MG63 (cell line): Measurements from ENCODE around the gene GUK1. TPM values are rescaled to one million over a fixed set of nuclear protein-coding genes. Genes with fewer than 3 reads are reported as not detected.

Source experiments
- DNase-seq: peaks from one replicate; pipeline ENCODE4 v3.0.0-alpha.2; 2020
- H3K27me3 ChIP-seq: fragments of 250-450 bp; sonication (Bioruptor Pico); 2 replicates; pipeline ENCODE4 v1.5.1; 2020; ENCODE audit warnings: mild to moderate bottlenecking, moderate library complexity
- H3K36me3 ChIP-seq: fragments of 250-450 bp; sonication (Bioruptor Pico); 2 replicates; pipeline ENCODE4 v1.5.1; 2020; ENCODE audit warnings: mild to moderate bottlenecking, moderate library complexity
- H3K4me3 ChIP-seq: fragments of 250-450 bp; sonication (Bioruptor Pico); 2 replicates; pipeline ENCODE4 v1.5.1; 2020; ENCODE audit warnings: mild to moderate bottlenecking, moderate library complexity
- H3K9me3 ChIP-seq: fragments of 250-450 bp; sonication (Bioruptor Pico); 2 replicates; pipeline ENCODE4 v1.5.1; 2020; ENCODE audit warnings: mild to moderate bottlenecking, moderate library complexity
- total RNA-seq: library from RNA; depleted of rRNA; stranded (reverse); fragments of >200 nt; shearing (Covaris generic); gene quantifications from 2 replicates; pipeline ENCODE4 v1.2.3, GENCODE V29; 2014; ENCODE audit warnings: low replicate concordance; rRNA removed

GUK1 gene
- 246 and 425 TPM in 2 replicates for total RNA-seq

GRCh38 chr1:228139931-228140723 is at the start of gene GUK1:
Gene GUK1 (plus strand): TSS chr1:228140279. CDS start chr1:228140303, 24 bp downstream.
- Histone ChIP-seq H3K36me3 (peaks cover 32% of the 10 kb centered on the region), H3K27me3 (peaks cover 15% of the 10 kb centered on the region; the same call in 1 of the 2 replicates), H3K9me3 (no peaks in the 10 kb centered on the region), H3K4me3 (peak within 1 kb of the TSS; percentile 74)
- peak; percentile 100 for DNase-seq

GRCh38 chr1:228090613-228091081 is 49.4 kb upstream of the GUK1 start:
- no peaks in the 10 kb centered on the region for H3K27me3 ChIP-seq
- DNase-seq = no peak
- H3K36me3 ChIP-seq = peaks cover 94% of the 10 kb centered on the region
- peaks cover 27% of the 10 kb centered on the region for H3K9me3 ChIP-seq
- no peak overlapping the region for H3K4me3 ChIP-seq

- Histone ChIP-seq H3K27me3 (no peaks in the 10 kb centered on the region), H3K4me3 (no peak overlapping the region), H3K9me3 (peaks cover 27% of the 10 kb centered on the region), H3K36me3 (peaks cover 95% of the 10 kb centered on the region)
- DNase-seq = no peak
These were observed 49.0 kb upstream of the GUK1 start for GRCh38 chr1:228091084-228091483.

DNA sequence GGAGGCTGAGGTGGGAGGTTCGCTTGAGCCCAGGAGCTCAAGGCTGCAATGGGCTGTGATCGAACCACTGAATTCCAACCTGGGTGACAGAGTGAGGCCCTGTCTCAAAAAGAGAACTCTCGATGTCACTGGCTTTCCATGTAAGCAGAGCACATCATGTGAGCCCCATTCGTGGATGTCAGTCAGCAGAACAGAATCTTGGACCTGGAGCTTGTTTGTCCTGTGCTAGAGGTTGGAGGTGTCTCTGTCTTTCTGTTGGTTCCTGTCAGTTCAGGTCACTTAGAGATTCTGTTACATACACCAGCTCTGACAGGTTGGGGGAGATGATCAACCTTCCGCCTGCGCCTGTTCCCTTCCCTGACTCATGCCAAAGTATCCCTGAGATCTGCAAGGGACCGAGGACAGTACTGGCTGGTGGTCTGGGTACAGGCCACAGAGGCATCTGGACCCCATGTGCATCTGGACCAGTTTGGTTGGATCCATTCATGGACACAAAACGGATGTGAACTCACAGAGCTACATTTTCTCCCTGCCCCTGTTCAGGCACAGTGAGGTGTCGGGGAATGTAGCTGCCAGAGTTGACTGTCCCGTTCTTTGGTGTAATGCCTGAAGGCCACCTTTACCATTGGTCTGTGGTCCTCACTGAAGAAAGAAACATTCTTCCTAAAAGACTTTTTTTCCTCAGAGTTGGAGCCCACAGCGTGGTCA is 47.6 kb upstream of the GUK1 start:
- Histone ChIP-seq H3K27me3 (no peaks in the 10 kb centered on the region), H3K9me3 (peaks cover 27% of the 10 kb centered on the region), H3K4me3 (no peak overlapping the region), H3K36me3 (peaks cover 94% of the 10 kb centered on the region)
- no peak for DNase-seq

GRCh38 chr1:228093050-228093906 is 46.8 kb upstream of the GUK1 start:
- Histone ChIP-seq H3K27me3 (no peaks in the 10 kb centered on the region), H3K9me3 (peaks cover 27% of the 10 kb centered on the region), H3K36me3 (peaks cover 96% of the 10 kb centered on the region), H3K4me3 (no peak overlapping the region)
- no peak for DNase-seq

DNA sequence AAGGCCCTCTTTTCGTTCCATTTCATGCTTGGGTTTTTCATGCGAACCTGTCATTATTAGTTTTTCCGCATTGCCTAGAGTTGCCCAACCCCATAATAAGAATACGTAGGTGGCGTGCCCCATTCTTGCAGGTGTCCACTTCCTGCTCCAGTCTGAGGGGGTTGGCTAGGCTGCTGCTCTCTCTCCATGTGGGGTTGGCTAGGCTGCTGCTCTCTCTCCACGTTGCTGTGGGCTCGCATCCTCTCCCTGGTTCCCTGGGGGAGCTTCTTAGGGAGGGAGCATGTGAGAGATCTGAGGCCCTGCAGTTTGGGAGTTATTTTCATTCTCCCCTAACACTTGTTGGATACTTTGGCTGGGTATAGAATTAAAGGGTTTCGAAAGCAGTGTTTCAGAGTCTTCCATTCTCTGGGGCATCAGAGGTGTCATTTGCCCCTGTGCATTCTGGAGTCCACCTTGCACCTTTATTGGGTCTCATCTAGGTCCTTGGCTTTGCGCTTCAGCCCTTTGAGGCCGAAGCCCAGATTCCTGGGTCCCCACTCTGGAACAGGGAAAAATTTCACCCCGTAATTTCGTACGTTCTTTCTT is 45.6 kb upstream of the GUK1 start:
- Histone ChIP-seq H3K36me3 (peaks cover 96% of the 10 kb centered on the region), H3K4me3 (no peak overlapping the region), H3K9me3 (peaks cover 27% of the 10 kb centered on the region), H3K27me3 (no peaks in the 10 kb centered on the region)
- DNase-seq = no peak

DNA sequence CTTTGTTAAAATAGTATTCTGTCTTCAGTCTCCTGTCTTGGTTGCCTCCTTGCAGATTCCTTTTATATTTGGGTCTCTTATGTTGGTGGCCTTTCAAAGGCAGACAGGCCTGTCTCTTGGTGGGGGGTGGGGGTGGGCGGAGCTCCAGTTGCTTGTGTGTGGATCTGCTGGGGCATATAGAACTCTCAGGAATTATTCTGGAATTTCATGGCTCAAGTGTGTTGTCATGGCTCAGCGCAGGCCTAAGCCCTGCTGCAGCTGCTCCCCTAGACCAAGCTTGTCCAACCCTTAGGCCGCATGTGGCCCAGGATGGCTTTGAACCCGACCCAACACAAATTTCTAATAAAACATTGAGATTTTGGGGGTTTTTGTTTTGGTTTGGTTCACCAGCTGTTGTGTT is 44.9 kb upstream of the GUK1 start:
- no peak for DNase-seq
- Histone ChIP-seq H3K27me3 (no peaks in the 10 kb centered on the region), H3K4me3 (no peak overlapping the region), H3K36me3 (peaks cover 96% of the 10 kb centered on the region), H3K9me3 (peaks cover 27% of the 10 kb centered on the region)

- Histone ChIP-seq H3K4me3 (no peak overlapping the region), H3K9me3 (peaks cover 27% of the 10 kb centered on the region), H3K36me3 (peaks cover 94% of the 10 kb centered on the region), H3K27me3 (no peaks in the 10 kb centered on the region)
- DNase-seq = no peak
These were observed 44.1 kb upstream of the GUK1 start for GRCh38 chr1:228095938-228096337.

- DNase-seq = no peak
- Histone ChIP-seq H3K4me3 (no peak overlapping the region), H3K36me3 (peaks cover 94% of the 10 kb centered on the region), H3K27me3 (no peaks in the 10 kb centered on the region), H3K9me3 (peaks cover 27% of the 10 kb centered on the region)
These were observed 43.4 kb upstream of the GUK1 start for GRCh38 chr1:228096416-228097332.

DNA sequence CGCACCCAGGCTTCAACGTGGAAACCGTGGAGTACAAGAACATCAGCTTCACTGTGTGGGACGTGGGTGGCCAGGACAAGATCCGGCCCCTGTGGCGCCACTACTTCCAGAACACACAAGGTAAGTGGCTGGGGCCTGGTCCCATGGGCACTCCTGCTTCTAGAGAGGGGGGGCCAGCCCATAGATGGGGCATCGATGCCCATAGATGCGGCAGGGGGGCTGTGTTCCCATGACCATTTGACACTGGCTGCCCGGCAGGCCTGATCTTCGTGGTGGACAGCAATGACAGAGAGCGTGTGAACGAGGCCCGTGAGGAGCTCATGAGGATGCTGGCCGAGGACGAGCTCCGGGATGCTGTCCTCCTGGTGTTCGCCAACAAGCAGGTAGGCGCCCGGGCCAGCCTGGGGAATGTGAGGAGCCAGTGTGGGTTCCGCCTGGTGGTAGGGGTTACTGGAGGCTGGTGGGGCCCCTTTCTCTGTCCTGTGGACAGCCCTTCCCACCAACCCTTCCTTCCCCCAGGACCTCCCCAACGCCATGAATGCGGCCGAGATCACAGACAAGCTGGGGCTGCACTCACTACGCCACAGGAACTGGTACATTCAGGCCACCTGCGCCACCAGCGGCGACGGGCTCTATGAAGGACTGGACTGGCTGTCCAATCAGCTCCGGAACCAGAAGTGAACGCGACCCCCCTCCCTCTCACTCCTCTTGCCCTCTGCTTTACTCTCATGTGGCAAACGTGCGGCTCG is 42.6 kb upstream of the GUK1 start:
- H3K4me3 ChIP-seq = no peak overlapping the region

DNA sequence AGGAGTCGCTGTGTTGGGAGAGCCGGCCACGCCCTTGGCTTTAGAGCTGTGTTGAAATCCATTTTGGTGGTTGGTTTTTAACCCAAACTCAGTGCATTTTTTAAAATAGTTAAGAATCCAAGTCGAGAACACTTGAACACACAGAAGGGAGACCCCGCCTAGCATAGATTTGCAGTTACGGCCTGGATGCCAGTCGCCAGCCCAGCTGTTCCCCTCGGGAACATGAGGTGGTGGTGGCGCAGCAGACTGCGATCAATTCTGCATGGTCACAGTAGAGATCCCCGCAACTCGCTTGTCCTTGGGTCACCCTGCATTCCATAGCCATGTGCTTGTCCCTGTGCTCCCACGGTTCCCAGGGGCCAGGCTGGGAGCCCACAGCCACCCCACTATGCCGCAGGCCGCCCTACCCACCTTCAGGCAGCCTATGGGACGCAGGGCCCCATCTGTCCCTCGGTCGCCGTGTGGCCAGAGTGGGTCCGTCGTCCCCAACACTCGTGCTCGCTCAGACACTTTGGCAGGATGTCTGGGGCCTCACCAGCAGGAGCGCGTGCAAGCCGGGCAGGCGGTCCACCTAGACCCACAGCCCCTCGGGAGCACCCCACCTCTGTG is 41.7 kb upstream of the GUK1 start:
- Histone ChIP-seq H3K4me3 (no peak overlapping the region), H3K9me3 (peaks cover 14% of the 10 kb centered on the region), H3K36me3 (peaks cover 79% of the 10 kb centered on the region), H3K27me3 (no peaks in the 10 kb centered on the region)
- no peak for DNase-seq

More for the DNA sequence above, 42.6 kb upstream of the GUK1 start:
- H3K36me3 ChIP-seq = peaks cover 88% of the 10 kb centered on the region
- DNase-seq = no peak
- H3K27me3 ChIP-seq = no peaks in the 10 kb centered on the region
- peaks cover 21% of the 10 kb centered on the region for H3K9me3 ChIP-seq

GRCh38 chr1:228099331-228099732 is 40.7 kb upstream of the GUK1 start:
- Histone ChIP-seq H3K4me3 (no peak overlapping the region), H3K27me3 (no peaks in the 10 kb centered on the region), H3K36me3 (peaks cover 71% of the 10 kb centered on the region), H3K9me3 (peaks cover 7% of the 10 kb centered on the region)
- DNase-seq = no peak

DNA sequence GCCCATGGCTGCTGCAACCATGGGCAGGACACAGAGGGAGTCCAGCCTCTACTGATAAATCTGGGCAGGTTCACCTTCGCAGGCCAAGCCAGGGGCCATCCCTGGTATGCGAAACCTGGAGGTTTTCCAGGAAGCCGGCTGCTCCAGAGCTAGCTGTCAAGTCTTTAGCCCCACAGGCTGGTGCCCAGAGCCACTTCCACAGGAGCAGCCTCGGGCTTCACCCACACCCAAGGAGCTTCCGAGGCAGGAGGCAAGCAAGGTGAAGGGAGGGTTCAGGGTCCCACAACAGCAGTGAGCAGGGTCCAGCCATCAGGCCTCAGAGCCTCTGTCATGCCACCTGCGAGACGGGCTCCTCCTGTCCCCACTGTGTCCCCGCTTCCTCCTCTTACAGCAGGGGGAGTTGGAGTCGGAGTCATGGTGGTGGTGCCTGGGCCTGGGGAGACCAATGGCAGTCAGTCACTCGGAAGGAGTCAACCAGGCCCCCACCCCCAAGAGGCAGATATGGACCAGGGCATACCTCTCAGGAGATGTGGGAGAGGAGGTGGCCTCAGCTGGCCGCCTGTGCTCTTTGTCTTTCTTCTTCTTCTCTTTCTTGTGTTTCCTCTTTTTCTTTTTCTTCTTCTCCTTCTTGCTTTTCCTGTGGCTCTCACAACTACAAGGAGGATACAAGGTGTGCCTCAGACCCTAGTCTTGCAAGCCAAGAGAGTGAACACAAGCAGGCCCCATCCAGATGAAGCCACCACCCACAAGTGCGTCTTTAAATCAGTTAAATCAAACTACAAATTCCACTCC is 39.1 kb upstream of the GUK1 start:
- Histone ChIP-seq H3K4me3 (no peak overlapping the region; the same call in 1 of the 2 replicates), H3K36me3 (peaks cover 56% of the 10 kb centered on the region), H3K9me3 (no peaks in the 10 kb centered on the region), H3K27me3 (no peaks in the 10 kb centered on the region)
- no peak for DNase-seq

GRCh38 chr1:228101614-228101993 is 38.5 kb upstream of the GUK1 start:
- Histone ChIP-seq H3K9me3 (no peaks in the 10 kb centered on the region), H3K27me3 (no peaks in the 10 kb centered on the region), H3K36me3 (peaks cover 54% of the 10 kb centered on the region), H3K4me3 (peak overlapping the region; percentile 78)
- DNase-seq = no peak
